Right atrium auricular region (tissue), 2 donors: ENCODE results near the gene HOXB13. TPM values are rescaled to one million over a fixed set of nuclear protein-coding genes. Genes with fewer than 3 reads are reported as not detected.

Experiments used
- DNase-seq: peaks from one replicate; pipeline ENCODE4 v3.0.0-alpha.2; 2019; ENCODE audit warnings: low spot score
- H3K27ac ChIP-seq, 2 donors: fragments of 200-600 bp; sonication (generic); 1 replicate in 1 of 2; 2 replicates in 1 of 2; pipeline ENCODE4 v1.5.1; 2016 to 2019
- H3K27me3 ChIP-seq, 2 donors: fragments of 200-600 bp; sonication (generic); one replicate each; pipeline versions ENCODE4 v1.5.1 to v1.6.0; 2017 to 2019
- H3K36me3 ChIP-seq: fragments of 200-600 bp; sonication (generic); one replicate; pipeline ENCODE4 v1.5.1; 2016
- H3K4me1 ChIP-seq, 2 donors: fragments of 200-600 bp; sonication (generic); one replicate each; pipeline versions ENCODE4 v1.5.1 to v1.6.0; 2017 to 2019
- H3K4me3 ChIP-seq, 2 donors: fragments of 200-600 bp; sonication (generic); 1 replicate in 1 of 2; 2 replicates in 1 of 2; pipeline ENCODE4 v1.5.1; 2017 to 2019; ENCODE audit warnings: mild to moderate bottlenecking in 1 of 2, moderate library complexity in 1 of 2
- H3K9me3 ChIP-seq, 2 donors: fragments of 200-600 bp; sonication (generic); one replicate each; pipeline ENCODE4 v1.5.1; 2019
- total RNA-seq, 2 donors: library from RNA; depleted of rRNA; stranded (reverse); fragments of >200 nt; gene quantifications; one replicate each; pipeline ENCODE4 v1.1.0, GENCODE V29; 2016
- TF ChIP-seq, protein P1 (sequence below), 2 donors: fragments of 200-600 bp; sonication (generic); IDR thresholded peaks; one replicate each; pipeline ENCODE4 v1.5.1; 2019; ENCODE audit warnings: antibody characterized with exemption in 2 of 2

HOXB13 gene
- total RNA-seq, 2 donors from 2014 or later, result not detected

DNA sequence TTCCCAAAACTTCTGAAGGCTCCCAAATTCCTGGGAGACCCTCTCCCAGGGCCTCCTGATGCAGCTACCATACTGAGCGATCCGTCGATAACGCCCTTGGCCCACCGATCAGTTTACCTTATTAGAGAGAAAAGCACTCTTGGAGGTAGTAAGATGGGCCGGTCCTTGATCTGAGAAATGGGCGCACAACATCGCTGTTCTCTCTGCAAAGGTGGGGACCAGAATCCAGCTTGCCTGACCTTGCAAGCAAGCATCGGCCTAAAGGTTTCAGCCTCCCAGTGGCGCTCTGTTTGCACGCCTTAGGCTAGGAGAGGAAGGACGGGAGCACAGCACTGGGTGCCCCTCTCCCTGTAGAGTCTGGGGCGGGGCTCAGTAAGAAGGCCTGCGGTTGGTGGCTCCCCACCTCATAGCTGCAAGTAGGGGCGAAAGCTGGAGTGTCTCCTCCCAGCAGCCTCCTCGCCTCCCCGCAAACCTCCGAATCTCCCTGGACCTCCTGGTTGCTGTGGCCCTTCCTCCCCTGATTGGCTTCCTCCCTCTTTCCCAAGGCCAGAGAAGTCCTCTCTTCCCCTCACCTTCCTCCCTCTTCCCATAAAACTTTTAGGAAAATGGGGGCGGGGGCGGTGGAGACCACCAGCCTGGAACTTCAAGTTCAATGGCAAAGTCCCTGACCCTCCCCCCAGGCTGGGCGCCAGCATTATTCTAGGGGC is 6.2 kb downstream of the HOXB13 start, which contains the start of gene PRAC1:
Gene PRAC1, minus strand, starts transcription at position 318 of the 707 bp plus-strand sequence. Its CDS starts 126 bp downstream, at position 192.
- Histone ChIP-seq H3K27me3 (peaks cover 83 to 92% of the 10 kb centered on the region in 2 donors), H3K36me3 (no peaks in the 10 kb centered on the region), H3K27ac (no peak within 1 kb of the TSS), H3K4me3 (no peak within 1 kb of the TSS), H3K9me3 (no peaks in the 10 kb centered on the region), H3K4me1 (peaks cover 0 to 38% of the 10 kb centered on the region in 2 donors)
- DNase-seq, result no peak
- TF ChIP-seq, protein P1, sequence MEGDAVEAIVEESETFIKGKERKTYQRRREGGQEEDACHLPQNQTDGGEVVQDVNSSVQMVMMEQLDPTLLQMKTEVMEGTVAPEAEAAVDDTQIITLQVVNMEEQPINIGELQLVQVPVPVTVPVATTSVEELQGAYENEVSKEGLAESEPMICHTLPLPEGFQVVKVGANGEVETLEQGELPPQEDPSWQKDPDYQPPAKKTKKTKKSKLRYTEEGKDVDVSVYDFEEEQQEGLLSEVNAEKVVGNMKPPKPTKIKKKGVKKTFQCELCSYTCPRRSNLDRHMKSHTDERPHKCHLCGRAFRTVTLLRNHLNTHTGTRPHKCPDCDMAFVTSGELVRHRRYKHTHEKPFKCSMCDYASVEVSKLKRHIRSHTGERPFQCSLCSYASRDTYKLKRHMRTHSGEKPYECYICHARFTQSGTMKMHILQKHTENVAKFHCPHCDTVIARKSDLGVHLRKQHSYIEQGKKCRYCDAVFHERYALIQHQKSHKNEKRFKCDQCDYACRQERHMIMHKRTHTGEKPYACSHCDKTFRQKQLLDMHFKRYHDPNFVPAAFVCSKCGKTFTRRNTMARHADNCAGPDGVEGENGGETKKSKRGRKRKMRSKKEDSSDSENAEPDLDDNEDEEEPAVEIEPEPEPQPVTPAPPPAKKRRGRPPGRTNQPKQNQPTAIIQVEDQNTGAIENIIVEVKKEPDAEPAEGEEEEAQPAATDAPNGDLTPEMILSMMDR (IDR thresholded peaks at IDR 0.05), result no peak

GRCh38 chr17:48721009-48721402 is 7.5 kb downstream of the HOXB13 start:
- Histone ChIP-seq H3K36me3 (no peaks in the 10 kb centered on the region), H3K4me1 (peaks cover 0 to 38% of the 10 kb centered on the region in 2 donors), H3K27me3 (peaks cover 81 to 93% of the 10 kb centered on the region in 2 donors), H3K4me3 (no peak overlapping the region), H3K9me3 (no peaks in the 10 kb centered on the region), H3K27ac (no peak overlapping the region)
- DNase-seq, result no peak
- TF ChIP-seq, protein P1 (IDR thresholded peaks at IDR 0.05), result no peak

DNA sequence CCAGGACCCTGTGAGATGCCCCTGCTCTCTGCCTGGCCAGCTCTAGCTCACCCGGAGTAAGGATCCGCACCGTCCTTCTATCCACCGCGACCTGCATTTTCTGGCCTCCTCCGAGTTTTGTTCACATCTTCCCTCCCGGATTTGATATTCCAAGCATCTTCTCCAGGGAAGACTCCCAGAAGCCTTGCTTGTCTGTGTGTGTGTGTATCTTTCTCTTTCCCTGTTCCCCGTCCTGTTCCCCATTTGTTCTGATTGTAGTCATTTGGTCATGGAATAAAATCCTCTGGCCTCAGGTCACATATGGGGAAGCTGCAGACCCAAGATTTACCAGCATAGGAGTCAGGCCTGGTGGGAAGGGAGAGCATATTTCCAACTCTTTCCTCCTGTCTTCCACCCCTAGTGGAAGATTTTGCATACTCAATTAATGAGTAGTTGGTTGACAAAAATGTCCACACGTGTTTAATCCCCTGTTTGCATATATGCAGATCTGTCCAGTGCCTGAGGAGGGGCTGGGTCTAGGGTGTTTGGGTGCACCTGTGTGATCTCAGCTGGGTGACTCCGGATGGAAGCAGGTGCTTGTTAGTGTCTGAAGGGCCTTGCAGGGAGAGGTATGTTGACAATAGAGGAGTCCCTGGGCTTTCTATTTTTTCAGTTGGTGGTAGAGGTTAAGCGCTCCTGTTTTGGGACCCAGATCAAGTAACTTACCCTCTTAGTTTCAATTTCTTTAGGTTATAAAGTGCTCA is 8.1 kb downstream of the HOXB13 start:
- Histone ChIP-seq H3K4me1 (peaks cover 0 to 37% of the 10 kb centered on the region in 2 donors), H3K9me3 (no peaks in the 10 kb centered on the region), H3K27me3 (peaks cover 77 to 87% of the 10 kb centered on the region in 2 donors), H3K4me3 (no peak overlapping the region), H3K27ac (no peak overlapping the region), H3K36me3 (no peaks in the 10 kb centered on the region)
- TF ChIP-seq, protein P1 (IDR thresholded peaks at IDR 0.05), result no peak
- DNase-seq, result no peak

GRCh38 chr17:48719642-48720265 is 8.8 kb downstream of the HOXB13 start:
- DNase-seq, result no peak

More at GRCh38 chr17:48719642-48720265, 8.8 kb downstream of the HOXB13 start:
- H3K36me3 ChIP-seq, result no peaks in the 10 kb centered on the region
- H3K27me3 ChIP-seq, result peaks cover 71 to 81% of the 10 kb centered on the region in 2 donors
- H3K4me1 ChIP-seq, result peaks cover 0 to 31% of the 10 kb centered on the region in 2 donors
- no peak overlapping the region for H3K4me3 ChIP-seq
- no peaks in the 10 kb centered on the region for H3K9me3 ChIP-seq
- TF ChIP-seq, protein P1 (IDR thresholded peaks at IDR 0.05), result no peak
- H3K27ac ChIP-seq, result no peak overlapping the region
